ENCODE results near the gene SGCA.

SGCA gene

GRCh38 chr17:50180111-50180510 lies 14.3 kb downstream of the SGCA start:
- TF ChIP-seq POU2F2 (IDR thresholded peaks at IDR 0.05; ENCODE audit: low read depth, low read length), result no peak
- TF ChIP-seq POLR2A (IDR thresholded peaks at IDR 0.05; ENCODE audit: low read depth, low read length), result no peak
- no peak for TF ChIP-seq SPI1 (IDR thresholded peaks at IDR 0.05; ENCODE audit: low read depth, low read length)
- no peak for TF ChIP-seq TAF1 (IDR thresholded peaks at IDR 0.05; ENCODE audit: low read depth, low read length)
- no peak for TF ChIP-seq POLR2AphosphoS5 (IDR thresholded peaks at IDR 0.05; ENCODE audit: low read depth, low read length)
- TF ChIP-seq PAX5 (IDR thresholded peaks at IDR 0.05; ENCODE audit: insufficient read depth, low read length, severe bottlenecking), result no peak
- DNase-seq (ENCODE audit: insufficient read length, low spot score) (no peak), FAIRE-seq (no peak)

- DNase-seq (ENCODE audit: insufficient read length, low spot score) (no peak), FAIRE-seq (no peak)
- no peak for TF ChIP-seq POLR2AphosphoS5 (IDR thresholded peaks at IDR 0.05; ENCODE audit: low read depth, low read length)
- no peak for TF ChIP-seq POLR2A (IDR thresholded peaks at IDR 0.05; ENCODE audit: low read depth, low read length)
- no peak for TF ChIP-seq TAF1 (IDR thresholded peaks at IDR 0.05; ENCODE audit: low read depth, low read length)
- no peak for TF ChIP-seq POU2F2 (IDR thresholded peaks at IDR 0.05; ENCODE audit: low read depth, low read length)
- TF ChIP-seq SPI1 (IDR thresholded peaks at IDR 0.05; ENCODE audit: low read depth, low read length), result no peak
- no peak for TF ChIP-seq PAX5 (IDR thresholded peaks at IDR 0.05; ENCODE audit: insufficient read depth, low read length, severe bottlenecking)
These were observed 14.8 kb downstream of the SGCA start for GRCh38 chr17:50180620-50181019.

GRCh38 chr17:50181144-50181543 lies 15.3 kb downstream of the SGCA start:
- FAIRE-seq (no peak), DNase-seq (ENCODE audit: insufficient read length, low spot score) (no peak)
- TF ChIP-seq TAF1 (IDR thresholded peaks at IDR 0.05; ENCODE audit: low read depth, low read length) (no peak), POLR2A (IDR thresholded peaks at IDR 0.05; ENCODE audit: low read depth, low read length) (no peak), PAX5 (IDR thresholded peaks at IDR 0.05; ENCODE audit: insufficient read depth, low read length, severe bottlenecking) (no peak), POU2F2 (IDR thresholded peaks at IDR 0.05; ENCODE audit: low read depth, low read length) (no peak)

- DNase-seq (ENCODE audit: insufficient read length, low spot score) (no peak), FAIRE-seq (no peak)
These were observed 16.1 kb downstream of the SGCA start for GRCh38 chr17:50181591-50182560.

GRCh38 chr17:50182783-50183420 lies 17.1 kb downstream of the SGCA start:
- DNase-seq (ENCODE audit: insufficient read length, low spot score) (no peak), FAIRE-seq (no peak)
- no peak for TF ChIP-seq SPI1 (IDR thresholded peaks at IDR 0.05; ENCODE audit: low read depth, low read length)
- TF ChIP-seq POU2F2 (IDR thresholded peaks at IDR 0.05; ENCODE audit: low read depth, low read length), result no peak
- TF ChIP-seq POLR2AphosphoS5 (IDR thresholded peaks at IDR 0.05; ENCODE audit: low read depth, low read length), result no peak
- TF ChIP-seq POLR2A (IDR thresholded peaks at IDR 0.05; ENCODE audit: low read depth, low read length), result no peak
- TF ChIP-seq TAF1 (IDR thresholded peaks at IDR 0.05; ENCODE audit: low read depth, low read length), result no peak
- no peak for TF ChIP-seq PAX5 (IDR thresholded peaks at IDR 0.05; ENCODE audit: insufficient read depth, low read length, severe bottlenecking)

More at GRCh38 chr17:50181591-50182560, 16.1 kb downstream of the SGCA start:
- TF ChIP-seq SPI1 (IDR thresholded peaks at IDR 0.05; ENCODE audit: low read depth, low read length) (no peak), POU2F2 (IDR thresholded peaks at IDR 0.05; ENCODE audit: low read depth, low read length) (no peak), PAX5 (IDR thresholded peaks at IDR 0.05; ENCODE audit: insufficient read depth, low read length, severe bottlenecking) (no peak), TAF1 (IDR thresholded peaks at IDR 0.05; ENCODE audit: low read depth, low read length) (no peak), POLR2AphosphoS5 (IDR thresholded peaks at IDR 0.05; ENCODE audit: low read depth, low read length) (no peak), POLR2A (IDR thresholded peaks at IDR 0.05; ENCODE audit: low read depth, low read length) (no peak)

GRCh38 chr17:50183421-50183994 lies 17.7 kb downstream of the SGCA start:
- DNase-seq (ENCODE audit: insufficient read length, low spot score) (no peak), FAIRE-seq (peak; percentile 94)
- TF ChIP-seq SPI1 (IDR thresholded peaks at IDR 0.05; ENCODE audit: low read depth, low read length) (peak; percentile 73), PAX5 (IDR thresholded peaks at IDR 0.05; ENCODE audit: insufficient read depth, low read length, severe bottlenecking) (no peak), TAF1 (IDR thresholded peaks at IDR 0.05; ENCODE audit: low read depth, low read length) (no peak)

GRCh38 chr17:50184064-50184463 lies 18.3 kb downstream of the SGCA start:
- FAIRE-seq (peak; percentile 26), DNase-seq (ENCODE audit: insufficient read length, low spot score) (no peak)
- TF ChIP-seq POLR2A (IDR thresholded peaks at IDR 0.05; ENCODE audit: low read depth, low read length), result no peak
- no peak for TF ChIP-seq TAF1 (IDR thresholded peaks at IDR 0.05; ENCODE audit: low read depth, low read length)
- TF ChIP-seq SPI1 (IDR thresholded peaks at IDR 0.05; ENCODE audit: low read depth, low read length), result no peak
- no peak for TF ChIP-seq POLR2AphosphoS5 (IDR thresholded peaks at IDR 0.05; ENCODE audit: low read depth, low read length)
- TF ChIP-seq PAX5 (IDR thresholded peaks at IDR 0.05; ENCODE audit: insufficient read depth, low read length, severe bottlenecking), result no peak
- TF ChIP-seq POU2F2 (IDR thresholded peaks at IDR 0.05; ENCODE audit: low read depth, low read length), result no peak

- FAIRE-seq (peak; percentile 71), DNase-seq (ENCODE audit: insufficient read length, low spot score) (peak; percentile 53)
- no peak for TF ChIP-seq PAX5 (IDR thresholded peaks at IDR 0.05; ENCODE audit: insufficient read depth, low read length, severe bottlenecking)
These were observed 19.0 kb downstream of the SGCA start for GRCh38 chr17:50184611-50185398.
